HUES48 (cell line): Measurements from ENCODE around the gene ANKK1.

Experiments
- H3K27ac ChIP-seq: one replicate; pipeline ENCODE4 v1.7.0; 2013; ENCODE audit warnings: low read depth, low read length, inconsistent platforms
- H3K27me3 ChIP-seq: 2 replicates; pipeline ENCODE4 v1.6.1; 2013; ENCODE audit warnings: mild to moderate bottlenecking, low read length; ENCODE audit not compliant: control insufficient read depth, insufficient read depth
- H3K36me3 ChIP-seq: 2 replicates; pipeline ENCODE4 v1.6.1; 2013; ENCODE audit warnings: low read length; ENCODE audit not compliant: control insufficient read depth, insufficient read depth
- H3K4me1 ChIP-seq: 2 replicates; pipeline ENCODE4 v1.6.1; 2013; ENCODE audit warnings: mild to moderate bottlenecking, low read length; ENCODE audit not compliant: control insufficient read depth, insufficient read depth
- H3K4me3 ChIP-seq: 2 replicates; pipeline ENCODE4 v1.5.1; 2013; ENCODE audit warnings: mild to moderate bottlenecking, low read depth, low read length
- H3K9ac ChIP-seq: 2 replicates; pipeline ENCODE4 v1.6.1; 2013; ENCODE audit warnings: mild to moderate bottlenecking, low read depth, low read length, moderate library complexity
- H3K9me3 ChIP-seq: 2 replicates; pipeline ENCODE4 v1.6.1; 2013; ENCODE audit warnings: low read length; ENCODE audit not compliant: control insufficient read depth, insufficient read depth

Gene ANKK1

GRCh38 chr11:113397212-113397611, 9.6 kb downstream of the ANKK1 start:
- Histone ChIP-seq H3K27me3 (no peaks in the 10 kb centered on the region; the same call in 1 of the 2 replicates), H3K9ac (no peak overlapping the region), H3K4me1 (no peaks in the 10 kb centered on the region), H3K27ac (no peak overlapping the region), H3K36me3 (no peaks in the 10 kb centered on the region), H3K9me3 (no peaks in the 10 kb centered on the region), H3K4me3 (no peak overlapping the region)

DNA sequence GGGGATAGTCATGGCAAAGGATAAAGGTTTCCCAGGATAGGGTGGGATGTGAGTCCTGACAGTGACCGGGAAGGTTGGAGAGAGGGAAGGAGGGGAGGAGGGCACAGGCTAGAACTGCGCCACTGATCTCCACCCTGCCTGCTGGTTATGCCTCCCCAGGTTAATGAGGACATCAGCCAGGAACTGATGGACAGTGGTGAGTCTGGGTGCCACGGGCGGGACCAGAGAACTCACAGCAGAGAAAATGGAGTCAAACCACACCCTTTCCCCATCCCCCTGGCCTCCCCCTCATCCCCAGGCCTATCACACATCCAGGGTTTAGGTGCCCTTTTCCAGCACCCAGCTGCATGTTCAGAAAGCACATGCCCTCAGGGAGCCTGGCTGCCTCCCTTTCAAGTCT, 10.2 kb downstream of the ANKK1 start:
- no peak overlapping the region for H3K4me3 ChIP-seq
- H3K27me3 ChIP-seq: no peaks in the 10 kb centered on the region; the same call in 1 of the 2 replicates
- H3K4me1 ChIP-seq: no peaks in the 10 kb centered on the region
- no peak overlapping the region for H3K9ac ChIP-seq
- no peak overlapping the region for H3K27ac ChIP-seq
- H3K9me3 ChIP-seq: no peaks in the 10 kb centered on the region
- H3K36me3 ChIP-seq: no peaks in the 10 kb centered on the region

DNA sequence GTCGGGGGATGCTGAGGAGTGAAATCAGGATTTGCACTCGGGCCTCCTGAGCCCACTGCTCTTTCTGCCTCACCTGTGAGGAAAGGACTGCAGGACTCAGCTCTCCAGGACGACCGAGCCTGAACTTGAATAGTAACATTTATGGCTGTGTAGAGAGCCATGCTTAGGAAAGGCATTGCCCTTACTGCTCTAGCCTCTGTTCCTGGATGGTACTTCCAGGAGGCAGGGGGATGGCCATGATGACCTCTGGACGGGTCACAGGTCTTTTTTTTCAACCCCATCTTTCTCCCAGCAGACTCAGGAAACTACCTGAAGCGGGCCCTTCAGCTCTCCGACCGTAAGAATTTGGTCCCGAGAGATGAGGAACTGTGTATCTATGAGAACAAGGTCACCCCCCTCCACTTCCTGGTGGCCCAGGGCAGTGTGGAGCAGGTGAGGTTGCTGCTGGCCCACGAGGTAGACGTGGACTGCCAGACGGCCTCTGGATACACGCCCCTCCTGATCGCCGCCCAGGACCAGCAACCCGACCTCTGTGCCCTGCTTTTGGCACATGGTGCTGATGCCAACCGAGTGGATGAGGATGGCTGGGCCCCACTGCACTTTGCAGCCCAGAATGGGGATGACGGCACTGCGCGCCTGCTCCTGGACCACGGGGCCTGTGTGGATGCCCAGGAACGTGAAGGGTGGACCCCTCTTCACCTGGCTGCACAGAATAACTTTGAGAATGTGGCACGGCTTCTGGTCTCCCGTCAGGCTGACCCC, 11.3 kb downstream of the ANKK1 start:
- Histone ChIP-seq H3K4me1 (no peaks in the 10 kb centered on the region), H3K36me3 (no peaks in the 10 kb centered on the region), H3K9ac (no peak overlapping the region), H3K9me3 (no peaks in the 10 kb centered on the region), H3K4me3 (no peak overlapping the region), H3K27ac (no peak overlapping the region), H3K27me3 (no peaks in the 10 kb centered on the region; the same call in 1 of the 2 replicates)

DNA sequence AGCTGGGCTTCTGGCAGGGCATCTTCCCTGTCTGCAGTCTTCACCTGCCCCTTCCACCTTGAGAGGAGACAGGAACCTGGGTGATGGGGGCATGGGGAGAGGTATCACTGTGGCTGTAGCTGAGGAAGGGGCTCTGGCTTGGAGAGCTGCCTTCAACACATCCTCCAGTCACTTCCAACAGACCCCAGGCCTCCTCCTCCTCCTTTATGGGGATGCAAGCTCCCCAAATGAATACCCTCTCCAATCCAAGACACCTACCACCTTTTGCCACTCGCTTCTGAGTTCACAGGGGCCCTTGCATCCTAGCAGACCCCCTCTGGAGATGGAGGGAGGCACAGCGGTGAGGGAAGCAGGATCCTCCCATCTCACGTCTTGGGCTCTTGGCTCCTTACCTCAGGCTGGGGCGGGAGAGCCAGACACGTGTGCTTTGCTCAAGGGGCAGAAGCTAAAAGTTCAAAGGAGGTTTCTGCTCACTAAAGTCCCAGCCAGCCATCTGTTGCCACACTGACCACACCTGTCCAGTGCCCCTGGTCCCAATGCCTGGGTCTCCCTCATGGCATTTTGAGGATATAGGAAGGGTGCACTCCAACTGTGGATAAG, 13.2 kb downstream of the ANKK1 start:
- Histone ChIP-seq H3K27me3 (no peaks in the 10 kb centered on the region; the same call in 1 of the 2 replicates), H3K9me3 (no peaks in the 10 kb centered on the region), H3K4me1 (no peaks in the 10 kb centered on the region)

GRCh38 chr11:113401718-113402117, 14.1 kb downstream of the ANKK1 start:
- H3K27me3 ChIP-seq: no peaks in the 10 kb centered on the region; the same call in 1 of the 2 replicates

More for the DNA sequence above, 13.2 kb downstream of the ANKK1 start:
- Histone ChIP-seq H3K36me3 (no peaks in the 10 kb centered on the region), H3K4me3 (no peak overlapping the region), H3K27ac (no peak overlapping the region), H3K9ac (no peak overlapping the region)

DNA sequence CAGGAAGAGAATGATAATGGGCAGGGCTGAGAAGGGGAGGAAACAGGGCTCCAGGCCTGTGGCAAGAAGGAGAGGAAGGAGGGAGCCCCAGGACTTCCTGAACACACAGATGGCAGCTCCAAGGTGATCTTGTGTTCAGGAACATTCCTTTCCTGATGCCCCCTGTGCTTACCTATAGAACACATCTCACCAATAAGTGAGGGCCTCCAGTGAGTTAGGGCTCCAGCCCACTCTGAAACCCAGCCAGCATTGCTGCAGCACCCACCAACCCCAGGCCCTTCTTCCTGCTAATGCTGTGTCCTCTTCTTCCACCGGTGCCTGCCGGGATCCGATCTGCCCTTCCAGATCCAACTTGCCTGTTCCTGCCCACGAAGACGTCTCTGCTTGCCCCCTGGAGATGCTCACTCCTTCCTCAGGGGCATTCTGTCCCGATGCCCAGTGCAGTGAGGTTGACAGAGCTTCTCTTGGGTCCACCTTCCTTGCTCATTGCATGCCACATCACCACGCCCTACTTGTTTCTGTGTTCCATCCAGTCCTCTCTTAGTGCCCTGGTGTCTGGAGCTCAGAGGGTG, 17.4 kb downstream of the ANKK1 start:
- H3K9ac ChIP-seq: no peak overlapping the region
- no peak overlapping the region for H3K4me3 ChIP-seq
- H3K4me1 ChIP-seq: no peaks in the 10 kb centered on the region
- H3K27ac ChIP-seq: no peak overlapping the region
- no peaks in the 10 kb centered on the region; the same call in 1 of the 2 replicates for H3K27me3 ChIP-seq
- H3K36me3 ChIP-seq: no peaks in the 10 kb centered on the region
- H3K9me3 ChIP-seq: no peaks in the 10 kb centered on the region

More at GRCh38 chr11:113401718-113402117, 14.1 kb downstream of the ANKK1 start:
- Histone ChIP-seq H3K9me3 (no peaks in the 10 kb centered on the region), H3K36me3 (no peaks in the 10 kb centered on the region), H3K4me1 (no peaks in the 10 kb centered on the region), H3K4me3 (no peak overlapping the region), H3K27ac (no peak overlapping the region), H3K9ac (no peak overlapping the region)

GRCh38 chr11:113405724-113406478, 18.3 kb downstream of the ANKK1 start:
- Histone ChIP-seq H3K27ac (no peak overlapping the region), H3K9me3 (no peaks in the 10 kb centered on the region), H3K9ac (no peak overlapping the region)

DNA sequence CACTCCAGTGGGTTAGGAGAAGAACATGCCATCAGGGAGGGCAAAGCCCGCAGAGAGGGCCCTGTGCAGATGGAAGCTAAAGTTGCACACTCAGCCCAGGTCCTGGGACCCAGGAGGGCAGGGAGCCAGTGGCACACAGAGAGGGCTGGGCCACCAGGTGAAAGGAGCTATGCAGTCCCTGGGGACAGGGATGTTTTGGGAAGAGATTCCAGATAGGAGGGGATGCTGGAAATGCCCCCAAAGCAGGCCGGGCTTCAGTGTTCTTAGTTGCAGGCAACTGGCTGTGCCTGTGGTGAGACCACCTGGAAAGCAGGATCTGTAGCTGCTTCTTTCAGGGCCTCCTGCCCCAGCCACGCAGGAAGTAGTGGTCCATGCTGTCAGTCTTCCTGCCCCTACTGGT, 19.6 kb downstream of the ANKK1 start:
- H3K27me3 ChIP-seq: no peaks in the 10 kb centered on the region
- H3K9ac ChIP-seq: no peak overlapping the region
- H3K4me1 ChIP-seq: no peaks in the 10 kb centered on the region
- no peak overlapping the region for H3K27ac ChIP-seq
- no peaks in the 10 kb centered on the region for H3K36me3 ChIP-seq
- H3K4me3 ChIP-seq: no peak overlapping the region
- H3K9me3 ChIP-seq: no peaks in the 10 kb centered on the region

More at GRCh38 chr11:113405724-113406478, 18.3 kb downstream of the ANKK1 start:
- H3K4me3 ChIP-seq: no peak overlapping the region
- no peaks in the 10 kb centered on the region for H3K27me3 ChIP-seq
- no peaks in the 10 kb centered on the region for H3K4me1 ChIP-seq
- H3K36me3 ChIP-seq: no peaks in the 10 kb centered on the region

- Histone ChIP-seq H3K27ac (no peak overlapping the region), H3K36me3 (no peaks in the 10 kb centered on the region), H3K4me1 (no peaks in the 10 kb centered on the region), H3K9ac (no peak overlapping the region), H3K4me3 (no peak overlapping the region), H3K27me3 (no peaks in the 10 kb centered on the region), H3K9me3 (no peaks in the 10 kb centered on the region)
Observed at GRCh38 chr11:113408206-113408605, 20.6 kb downstream of the ANKK1 start.

DNA sequence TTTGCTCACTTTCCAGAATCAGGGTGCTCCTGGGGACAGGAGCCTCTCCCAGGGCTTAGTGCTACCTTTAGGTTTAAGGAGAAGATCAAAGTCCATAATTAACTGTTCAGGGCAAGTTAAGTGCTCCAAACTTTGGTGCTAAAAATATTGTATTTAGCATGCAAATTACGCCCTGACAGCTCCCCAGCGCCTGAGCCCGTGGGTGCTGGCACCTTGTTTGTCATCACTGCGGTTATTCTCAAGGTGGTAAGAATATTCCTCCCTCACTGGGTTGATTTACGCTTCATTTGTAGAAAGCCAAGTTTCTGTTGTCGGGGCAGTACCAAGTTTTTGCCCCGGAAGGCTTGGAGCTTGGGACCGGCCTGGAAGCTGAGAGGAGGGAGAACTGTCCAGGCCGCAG, 21.3 kb downstream of the ANKK1 start:
- no peak overlapping the region for H3K9ac ChIP-seq
- H3K27ac ChIP-seq: no peak overlapping the region
- H3K4me1 ChIP-seq: no peaks in the 10 kb centered on the region
- no peaks in the 10 kb centered on the region for H3K36me3 ChIP-seq
- H3K9me3 ChIP-seq: no peaks in the 10 kb centered on the region
- no peak overlapping the region for H3K4me3 ChIP-seq
- H3K27me3 ChIP-seq: no peaks in the 10 kb centered on the region
